NCI-H1092 (cell line): ENCODE data around the gene CD244.
A peak's percentile ranks its signal among the peaks of the same experiment; 100 is the strongest.

Experiments
- DNase-seq: peaks from one replicate; lab custom pipeline; 2025; lab: John Stamatoyannopoulos, UW

Gene CD244

DNA sequence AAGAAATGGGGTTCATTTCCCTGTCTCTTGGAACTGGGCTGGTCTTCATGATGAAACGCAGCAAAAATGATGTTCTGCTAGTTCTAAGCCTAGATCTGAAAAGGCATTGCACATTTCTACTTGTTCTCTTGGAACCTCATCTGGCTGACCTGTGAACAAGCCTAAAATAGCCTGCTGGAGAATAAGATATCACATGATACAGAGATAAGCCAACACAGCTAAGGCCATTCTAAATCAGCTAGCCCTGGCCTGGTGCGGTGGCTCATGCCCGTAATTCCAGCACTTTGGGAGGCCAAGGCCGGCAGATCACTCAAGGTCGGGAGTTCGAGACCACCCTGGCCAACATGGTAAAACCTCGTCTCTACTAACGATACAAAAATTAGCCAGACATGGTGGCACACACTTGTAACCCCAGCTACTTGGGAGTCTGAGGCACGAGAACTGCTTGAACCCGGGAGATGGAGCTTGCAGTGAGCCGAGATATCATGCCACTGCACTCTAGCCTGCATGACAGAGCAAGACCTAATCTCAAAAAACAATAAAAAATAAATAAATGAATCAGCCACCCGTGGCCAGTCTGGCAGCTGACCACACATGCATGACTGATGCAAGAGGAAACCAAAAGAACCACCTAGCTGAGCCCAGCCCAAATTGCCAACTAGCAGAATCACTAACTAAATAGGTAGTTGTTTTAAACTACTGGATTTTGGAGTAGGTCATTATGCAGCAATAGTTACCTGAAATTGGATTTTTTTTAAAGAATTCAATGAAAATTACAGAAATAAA is 18.0 kb downstream of the CD244 start:
- DNase-seq, result no peak

- no peak for DNase-seq
Observed at GRCh38 chr1:160841079-160841478, 21.6 kb downstream of the CD244 start.

DNA sequence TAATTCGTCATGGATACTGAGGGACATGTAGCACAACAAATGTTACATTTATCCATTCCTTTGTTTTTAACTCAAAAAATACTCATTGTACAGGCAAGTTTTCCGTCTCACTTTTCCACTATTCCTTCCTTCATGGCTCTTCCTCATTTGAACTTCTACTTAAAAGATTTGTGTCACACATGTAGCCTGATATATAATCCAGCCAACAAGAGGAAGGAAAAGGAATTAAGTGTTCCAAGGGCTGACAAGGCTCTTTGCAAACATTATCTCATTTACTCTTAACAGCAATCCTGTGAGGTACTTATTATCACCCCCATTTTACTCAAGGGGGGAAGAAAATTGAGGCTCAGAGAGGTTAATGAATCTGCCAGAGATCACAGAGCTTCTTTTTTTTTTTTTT is 22.9 kb downstream of the CD244 start:
- no peak for DNase-seq

- no peak for DNase-seq
Observed at GRCh38 chr1:160838888-160839287, 23.8 kb downstream of the CD244 start.

- DNase-seq, result no peak
Observed at GRCh38 chr1:160837558-160838205, 25.0 kb downstream of the CD244 start.

- DNase-seq, result no peak
Observed at GRCh38 chr1:160836981-160837557, 25.6 kb downstream of the CD244 start.

- DNase-seq, result no peak
Observed at GRCh38 chr1:160836561-160836960, 26.1 kb downstream of the CD244 start.

- no peak for DNase-seq
Observed at GRCh38 chr1:160835751-160836150, 26.9 kb downstream of the CD244 start.

DNA sequence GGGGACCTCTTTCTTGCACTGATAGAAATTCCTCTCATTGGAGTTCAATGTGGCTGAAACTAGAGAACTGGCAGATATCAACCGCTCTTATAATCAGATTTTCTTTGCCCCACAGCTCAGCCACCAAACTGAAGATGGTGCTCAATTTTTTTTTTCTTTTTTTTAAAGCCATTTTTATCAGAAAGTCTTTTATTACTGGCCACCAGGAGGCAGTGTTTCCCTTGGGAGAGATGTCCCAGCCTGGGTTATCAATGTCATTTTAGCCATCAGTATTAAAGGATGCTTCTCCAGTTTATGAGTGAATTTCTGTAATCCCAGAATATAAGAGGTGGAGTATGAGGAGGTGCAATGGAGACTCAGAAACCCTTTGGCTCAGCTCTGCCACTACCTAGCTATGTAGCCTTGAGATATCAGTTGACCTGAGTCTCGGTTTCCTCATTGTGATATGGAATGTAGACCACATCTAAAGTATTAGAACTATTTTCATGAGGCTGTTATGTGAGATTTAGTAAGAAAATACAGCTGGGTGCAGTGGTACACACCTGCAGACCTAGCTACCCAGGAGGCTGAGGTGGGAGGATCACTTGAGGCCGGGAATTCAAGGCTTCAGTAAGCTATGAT is 27.6 kb downstream of the CD244 start:
- DNase-seq, result no peak

DNA sequence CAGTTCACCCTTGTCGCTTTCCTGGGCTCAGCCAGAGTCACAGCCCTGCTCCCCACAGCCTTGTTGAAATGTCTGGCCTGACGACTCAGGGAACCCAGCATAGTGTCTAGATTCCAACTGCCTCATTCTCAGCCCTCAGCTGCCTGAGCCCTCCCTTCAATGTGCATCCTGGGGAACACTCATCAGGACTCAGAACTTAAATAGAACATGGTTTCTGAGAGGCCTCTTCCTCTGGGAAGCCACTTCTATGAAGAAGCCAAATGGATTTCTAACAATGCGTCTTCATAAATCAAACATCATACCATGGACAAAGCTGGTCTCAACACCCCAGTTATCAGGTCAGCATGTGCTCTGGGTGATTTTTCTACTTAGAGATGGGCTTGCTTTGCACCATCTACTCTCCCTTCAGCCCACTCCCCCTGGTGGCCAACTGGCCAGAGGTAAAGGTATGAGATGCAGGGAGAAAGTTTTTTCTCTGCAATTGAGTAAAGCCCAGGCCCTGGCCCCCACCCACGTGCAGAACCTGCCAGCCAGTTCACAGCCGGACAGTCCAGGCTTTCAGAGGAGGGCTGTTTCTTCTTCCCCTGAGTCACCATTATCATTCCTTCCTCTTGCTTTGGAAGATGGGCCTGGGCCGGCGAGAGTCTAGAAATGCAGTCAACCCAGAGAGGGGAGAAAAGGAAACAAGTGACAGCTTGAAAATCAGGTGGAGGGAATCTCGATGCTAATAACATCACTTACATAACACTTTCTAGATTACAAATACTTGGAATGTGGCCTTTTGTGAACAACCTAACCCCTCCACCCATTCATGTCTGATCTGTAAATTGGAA is 32.1 kb downstream of the CD244 start:
- peak; percentile 10 for DNase-seq

GRCh38 chr1:160829766-160830165 is 32.9 kb downstream of the CD244 start:
- DNase-seq, result no peak

DNA sequence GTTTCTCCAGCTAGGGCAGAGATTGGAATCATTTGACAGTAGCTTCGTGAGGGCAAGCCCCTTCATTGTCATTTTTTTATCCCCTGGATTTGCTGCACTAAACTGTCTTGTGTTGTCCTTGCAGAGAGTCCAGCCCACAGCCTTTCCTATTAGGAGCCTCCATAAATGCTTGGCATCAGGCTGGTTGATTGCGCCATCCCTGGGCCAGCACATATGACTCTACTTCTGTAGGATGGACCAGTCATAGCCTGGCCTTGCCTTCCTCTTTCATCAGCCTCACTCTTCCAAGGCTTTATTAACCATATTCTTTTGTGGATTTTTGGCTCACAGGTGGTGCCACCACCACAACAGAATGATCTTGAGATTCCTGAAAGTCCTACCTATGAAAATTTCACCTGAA is 35.3 kb downstream of the CD244 start:
- no peak for DNase-seq

DNA sequence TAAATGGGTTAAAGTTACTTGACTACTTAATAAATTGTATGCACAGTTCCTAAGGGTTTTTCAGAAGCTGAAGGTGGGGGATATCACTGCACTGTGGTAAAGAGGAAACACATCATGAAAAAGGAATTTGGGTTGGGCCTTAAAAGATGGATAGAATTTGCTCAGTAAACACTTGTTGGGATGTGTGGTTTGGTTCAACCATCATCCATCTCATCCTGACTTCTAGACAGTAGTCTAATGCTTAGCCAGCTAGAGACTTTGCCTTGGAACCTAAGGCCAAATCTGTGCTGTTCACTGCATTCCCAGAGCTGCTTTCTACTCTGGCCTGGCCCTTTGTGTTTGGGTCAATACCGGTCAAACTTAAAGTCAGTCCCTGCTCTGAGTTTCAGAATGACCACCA is 36.1 kb downstream of the CD244 start:
- DNase-seq, result no peak

DNA sequence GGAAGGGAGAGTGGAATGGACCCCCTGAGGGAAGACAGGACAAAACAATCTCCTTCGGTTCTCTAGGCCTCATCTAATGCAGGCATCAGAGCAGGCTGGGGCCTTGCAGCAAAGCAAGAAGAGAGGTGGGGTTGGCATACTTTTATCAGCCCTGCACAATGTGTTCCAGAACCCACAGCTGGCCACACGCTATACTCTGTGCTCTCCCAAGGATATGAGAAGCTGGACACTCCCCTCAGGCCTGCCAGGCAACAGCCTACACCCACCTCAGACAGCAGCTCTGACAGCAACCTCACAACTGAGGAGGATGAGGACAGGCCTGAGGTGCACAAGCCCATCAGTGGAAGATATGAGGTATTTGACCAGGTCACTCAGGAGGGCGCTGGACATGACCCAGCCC is 39.4 kb downstream of the CD244 start:
- no peak for DNase-seq

GRCh38 chr1:160821627-160822026 is 41.1 kb downstream of the CD244 start:
- no peak for DNase-seq

GRCh38 chr1:160819186-160819585 is 43.5 kb downstream of the CD244 start:
- DNase-seq, result no peak

- no peak for DNase-seq
Observed at GRCh38 chr1:160818207-160818937, 44.3 kb downstream of the CD244 start.

DNA sequence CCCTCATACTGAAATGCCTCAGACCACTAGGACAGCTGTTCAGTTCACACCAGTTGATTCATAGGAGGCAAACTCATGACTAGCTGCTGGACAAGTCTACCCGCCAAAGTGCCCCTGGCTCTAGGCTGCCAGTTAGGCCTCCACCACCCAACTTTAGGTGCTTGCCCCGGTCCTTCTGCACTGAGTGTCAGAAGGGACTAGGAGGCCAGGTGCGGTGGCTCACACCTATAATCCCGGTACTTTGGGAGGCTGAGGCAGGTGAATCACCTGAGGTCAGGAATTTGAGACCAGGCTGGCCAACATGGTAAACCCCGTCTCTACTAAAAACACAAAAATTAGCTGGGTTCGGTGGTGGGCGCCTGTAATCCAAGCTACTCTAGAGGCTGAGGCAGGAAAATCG is 47.8 kb downstream of the CD244 start:
- no peak for DNase-seq

- DNase-seq, result no peak
Observed at GRCh38 chr1:160814316-160814715, 48.4 kb downstream of the CD244 start.

GRCh38 chr1:160813215-160813614 is 49.5 kb downstream of the CD244 start:
- DNase-seq, result no peak

DNA sequence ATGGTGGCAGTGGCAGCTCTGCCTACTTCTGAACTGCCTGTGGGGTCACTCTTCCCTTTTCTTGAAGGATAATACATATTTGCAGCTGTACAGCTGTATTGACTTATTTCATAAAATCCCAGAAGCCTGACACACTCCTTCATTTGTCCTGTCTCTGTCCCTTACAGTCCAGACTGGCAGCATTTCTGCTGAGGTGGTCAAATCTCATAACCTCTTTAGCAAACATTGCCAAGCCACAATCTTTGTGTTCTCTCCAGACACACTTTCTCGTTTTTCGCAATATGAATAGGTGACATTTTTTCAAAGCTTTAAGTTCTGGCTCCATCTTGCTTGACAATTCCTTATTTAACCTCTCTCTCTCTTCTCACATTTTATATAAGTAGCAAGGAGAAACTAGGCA is 51.5 kb downstream of the CD244 start:
- no peak for DNase-seq
